ENCODE data around the gene TNNT3.

TNNT3 gene

DNA sequence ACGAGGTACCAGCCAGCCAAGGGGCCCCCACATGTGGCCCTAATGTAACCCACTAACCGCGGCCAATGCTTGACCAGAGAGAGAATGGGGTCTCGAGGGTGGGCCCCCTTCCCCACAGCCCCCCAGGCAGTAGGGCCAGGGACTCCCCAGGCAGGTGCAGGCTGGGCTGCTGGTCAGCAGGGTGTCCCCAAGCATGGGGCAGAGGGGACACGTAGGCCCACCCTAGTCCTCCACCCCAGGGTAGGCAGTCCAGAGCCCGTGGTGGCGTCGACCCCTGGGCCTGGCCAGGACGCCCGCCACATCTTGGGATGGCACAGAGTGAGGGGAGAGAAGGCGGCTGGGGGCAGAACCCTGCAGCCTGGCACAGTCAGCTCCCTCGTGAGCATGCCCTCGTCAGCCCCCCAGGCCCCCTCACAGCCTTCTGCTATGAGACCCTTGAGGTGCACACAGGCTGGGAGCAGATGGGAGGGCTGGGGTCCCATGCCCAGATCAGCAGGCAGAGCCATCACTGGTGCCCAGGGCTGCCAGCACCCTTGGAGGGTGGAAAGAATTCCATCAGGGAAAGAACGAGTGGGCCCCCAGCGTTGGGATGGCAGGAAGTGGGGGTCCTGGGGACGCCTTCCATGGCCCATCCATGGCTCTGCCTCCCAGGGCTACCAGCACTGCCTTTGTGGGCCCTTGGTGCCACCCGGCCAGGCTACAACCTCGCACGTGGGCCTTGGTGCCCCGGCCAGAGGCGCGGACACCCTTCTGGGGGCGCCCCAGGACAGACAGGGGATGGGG is 6.1 kb downstream of the TNNT3 start:
- TF ChIP-seq CTCF (conservative IDR thresholded peaks at IDR 0.05; ENCODE audit: control insufficient read depth, insufficient read depth, low read depth, low read length) = no peak
- no peak overlapping the region for H3K4me3 ChIP-seq (ENCODE audit: control insufficient read depth, low read depth, low read length)
- no peak for DNase-seq (ENCODE audit: low read depth)

GRCh38 chr11:1926156-1927025 is 6.9 kb downstream of the TNNT3 start:
- no peak for TF ChIP-seq CTCF (conservative IDR thresholded peaks at IDR 0.05; ENCODE audit: control insufficient read depth, insufficient read depth, low read depth, low read length)

DNA sequence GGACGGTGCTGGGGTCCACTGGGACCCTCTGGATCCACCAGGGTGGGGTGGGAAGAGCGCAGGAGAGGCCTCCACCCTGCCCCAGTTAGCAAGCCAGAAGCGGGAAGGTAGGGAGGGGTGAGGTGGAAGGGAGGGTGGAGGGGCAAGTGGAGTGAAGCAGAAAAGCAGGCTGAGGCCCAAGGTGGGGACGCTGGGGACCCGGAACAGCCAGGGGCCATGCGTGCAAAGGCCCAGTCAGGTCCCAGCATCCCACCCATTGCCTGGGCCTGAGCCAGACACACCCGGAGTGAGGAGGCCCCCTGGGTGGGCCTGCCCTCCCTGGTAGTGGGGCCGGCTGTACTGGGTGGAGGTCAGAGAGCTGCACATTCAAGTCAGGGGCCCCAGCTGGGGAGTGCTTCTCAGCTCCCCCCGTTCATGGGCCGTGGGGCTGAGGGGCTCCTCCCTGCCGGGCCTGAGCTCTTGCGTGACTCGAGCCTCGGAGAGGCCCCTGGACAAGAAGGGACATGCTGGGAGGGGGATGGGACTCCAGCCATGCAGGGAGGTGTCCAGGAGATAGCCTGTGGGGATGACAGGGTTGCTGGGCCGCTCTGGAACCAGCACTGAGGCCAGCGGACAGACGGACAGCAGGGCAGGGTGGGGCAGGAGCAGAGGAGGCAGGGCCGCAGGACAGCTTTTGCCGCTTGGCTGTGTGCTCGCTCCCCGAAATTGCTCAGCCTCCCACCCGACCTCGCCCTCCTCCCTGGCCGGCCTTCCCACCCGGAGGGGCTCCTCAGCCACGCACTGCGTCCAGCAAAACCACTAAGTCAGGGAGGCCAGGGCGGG is 7.7 kb downstream of the TNNT3 start:
- no peak overlapping the region for H3K4me3 ChIP-seq (ENCODE audit: control insufficient read depth, low read depth, low read length)
- TF ChIP-seq CTCF (conservative IDR thresholded peaks at IDR 0.05; ENCODE audit: control insufficient read depth, insufficient read depth, low read depth, low read length) = no peak
- no peak for DNase-seq (ENCODE audit: low read depth)

More at GRCh38 chr11:1926156-1927025, 6.9 kb downstream of the TNNT3 start:
- no peak for DNase-seq (ENCODE audit: low read depth)
- H3K4me3 ChIP-seq (ENCODE audit: control insufficient read depth, low read depth, low read length) = no peak overlapping the region

DNA sequence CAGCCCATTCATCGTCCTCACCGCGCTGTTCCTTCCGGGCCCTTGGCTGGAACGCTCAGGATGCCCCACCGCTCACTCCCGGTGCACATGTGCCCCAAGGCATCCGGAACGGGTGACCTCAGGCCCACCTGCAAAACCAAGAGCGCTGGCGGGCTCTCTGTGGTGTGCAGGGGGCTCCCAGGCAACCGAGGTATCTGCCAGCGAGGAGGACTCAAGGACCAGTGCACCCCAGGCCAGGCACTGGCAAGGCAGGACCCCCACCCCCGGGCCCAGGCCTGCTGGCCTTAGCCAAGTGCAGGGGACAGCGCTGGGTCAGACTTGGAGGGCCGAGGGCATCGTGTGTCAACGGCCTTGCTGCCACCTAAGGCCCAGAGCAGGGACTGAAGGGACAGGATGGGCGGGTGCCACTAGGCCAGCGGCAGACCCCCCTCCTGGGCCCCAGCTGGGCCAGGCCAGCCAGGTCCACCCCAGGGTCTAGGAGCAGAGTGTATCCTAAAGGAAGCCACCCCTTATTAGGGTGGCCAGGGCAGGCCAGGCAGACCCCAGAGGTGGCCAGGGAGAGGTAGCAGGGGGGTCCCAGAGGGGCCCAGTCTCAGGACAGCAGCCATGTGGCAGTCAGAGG is 8.5 kb downstream of the TNNT3 start:
- DNase-seq (ENCODE audit: low read depth) = no peak
- no peak for TF ChIP-seq CTCF (conservative IDR thresholded peaks at IDR 0.05; ENCODE audit: control insufficient read depth, insufficient read depth, low read depth, low read length)
- no peak overlapping the region for H3K4me3 ChIP-seq (ENCODE audit: control insufficient read depth, low read depth, low read length)

- H3K4me3 ChIP-seq (ENCODE audit: control insufficient read depth, low read depth, low read length) = no peak overlapping the region
- no peak for TF ChIP-seq CTCF (conservative IDR thresholded peaks at IDR 0.05; ENCODE audit: control insufficient read depth, insufficient read depth, low read depth, low read length)
- DNase-seq (ENCODE audit: low read depth) = no peak
Measured at GRCh38 chr11:1928470-1928890, 9.0 kb downstream of the TNNT3 start.
